Vagina (tissue), 2 donors: ENCODE results near the gene RNU6-8. TPM values are rescaled to one million over a fixed set of nuclear protein-coding genes. Genes with fewer than 3 reads are reported as not detected.
A peak's percentile ranks its signal among the peaks of the same experiment; 100 is the strongest.

ENCODE experiments used
- DNase-seq, 2 donors: peaks; one replicate each; pipeline ENCODE4 v3.0.0-alpha.2; 2017; ENCODE audit errors: extremely low spot score in 2 of 2
- H3K27ac ChIP-seq: fragments of 200-600 bp; sonication (generic); one replicate; pipeline ENCODE4 v1.5.1; 2019
- H3K27me3 ChIP-seq: fragments of 200-600 bp; sonication (generic); one replicate; pipeline ENCODE4 v1.5.1; 2019
- H3K36me3 ChIP-seq, 2 donors: fragments of 200-600 bp; sonication (generic); one replicate each; pipeline ENCODE4 v1.5.1; 2017 to 2019
- H3K4me1 ChIP-seq: fragments of 200-600 bp; sonication (generic); one replicate; pipeline ENCODE4 v1.5.1; 2019
- H3K4me3 ChIP-seq, 2 donors: fragments of 200-600 bp; sonication (generic); 1 replicate in 1 of 2; 2 replicates in 1 of 2; pipeline ENCODE4 v1.5.1; 2016 to 2019
- H3K9me3 ChIP-seq: fragments of 200-600 bp; sonication (generic); one replicate; pipeline ENCODE4 v1.5.1; 2019
- POLR2A ChIP-seq, 2 donors: fragments of 450-650 bp; IDR thresholded peaks; one replicate each; pipeline ENCODE4 v1.6.1; 2017; ENCODE audit warnings: antibody characterized with exemption in 2 of 2, mild to moderate bottlenecking in 2 of 2, moderate library complexity in 2 of 2
- POLR2AphosphoS5 ChIP-seq, 2 donors: sonication (generic); formaldehyde crosslinking; IDR thresholded peaks; one replicate each; pipeline ENCODE4 v1.9.0; 2017; ENCODE audit warnings: antibody characterized with exemption in 2 of 2, mild to moderate bottlenecking in 2 of 2, low read depth in 1 of 2; ENCODE audit not compliant: insufficient read depth in 1 of 2
- intact Hi-C: fragments of 100-400 bp; cut with DNase I; formaldehyde crosslinking; loops from one replicate; pipeline ENCODE4 v1.15.1; 2023
- total RNA-seq: library from RNA; depleted of rRNA; stranded (reverse); fragments of >200 nt; gene quantifications from one replicate; pipeline ENCODE4 v1.2.3, GENCODE V29; 2016
- TF ChIP-seq, protein P1 (sequence below), 3 experiments: fragments of 450-650 bp in 2 of 3; fragments of 200-600 bp in 1 of 3; sonication (generic) in 1 of 3; IDR thresholded peaks; one replicate each; pipeline ENCODE4 v1.5.1; 2017 to 2019; ENCODE audit warnings: antibody characterized with exemption in 3 of 3, mild to moderate bottlenecking in 2 of 3, moderate library complexity in 2 of 3

Gene RNU6-8
- total RNA-seq, 1 donor from 2014 or later, result not detected

GRCh38 chr14:32224737-32225377 lies 21.8 kb upstream of the RNU6-8 start:
- Histone ChIP-seq H3K4me3 (no peak overlapping the region), H3K4me1 (no peaks in the 10 kb centered on the region), H3K36me3 (no peaks in the 10 kb centered on the region), H3K27ac (peak overlapping the region; percentile 7), H3K9me3 (no peaks in the 10 kb centered on the region), H3K27me3 (no peaks in the 10 kb centered on the region)
- DNase-seq, result no peak
- TF ChIP-seq POLR2AphosphoS5 (IDR thresholded peaks at IDR 0.05; ENCODE audit: insufficient read depth in 1 of 2, low read depth in 1 of 2) (no peak), POLR2A (IDR thresholded peaks at IDR 0.05) (no peak)
- TF ChIP-seq, protein P1, sequence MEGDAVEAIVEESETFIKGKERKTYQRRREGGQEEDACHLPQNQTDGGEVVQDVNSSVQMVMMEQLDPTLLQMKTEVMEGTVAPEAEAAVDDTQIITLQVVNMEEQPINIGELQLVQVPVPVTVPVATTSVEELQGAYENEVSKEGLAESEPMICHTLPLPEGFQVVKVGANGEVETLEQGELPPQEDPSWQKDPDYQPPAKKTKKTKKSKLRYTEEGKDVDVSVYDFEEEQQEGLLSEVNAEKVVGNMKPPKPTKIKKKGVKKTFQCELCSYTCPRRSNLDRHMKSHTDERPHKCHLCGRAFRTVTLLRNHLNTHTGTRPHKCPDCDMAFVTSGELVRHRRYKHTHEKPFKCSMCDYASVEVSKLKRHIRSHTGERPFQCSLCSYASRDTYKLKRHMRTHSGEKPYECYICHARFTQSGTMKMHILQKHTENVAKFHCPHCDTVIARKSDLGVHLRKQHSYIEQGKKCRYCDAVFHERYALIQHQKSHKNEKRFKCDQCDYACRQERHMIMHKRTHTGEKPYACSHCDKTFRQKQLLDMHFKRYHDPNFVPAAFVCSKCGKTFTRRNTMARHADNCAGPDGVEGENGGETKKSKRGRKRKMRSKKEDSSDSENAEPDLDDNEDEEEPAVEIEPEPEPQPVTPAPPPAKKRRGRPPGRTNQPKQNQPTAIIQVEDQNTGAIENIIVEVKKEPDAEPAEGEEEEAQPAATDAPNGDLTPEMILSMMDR (IDR thresholded peaks at IDR 0.05), result peak in 1 of 3 experiments; percentile 15
- intact Hi-C loops, result no loop called here

- Histone ChIP-seq H3K27ac (no peak overlapping the region), H3K9me3 (no peaks in the 10 kb centered on the region), H3K4me3 (no peak overlapping the region), H3K4me1 (no peaks in the 10 kb centered on the region), H3K36me3 (no peaks in the 10 kb centered on the region), H3K27me3 (no peaks in the 10 kb centered on the region)
- DNase-seq, result no peak
- TF ChIP-seq POLR2A (IDR thresholded peaks at IDR 0.05) (no peak), POLR2AphosphoS5 (IDR thresholded peaks at IDR 0.05; ENCODE audit: insufficient read depth in 1 of 2, low read depth in 1 of 2) (no peak)
- TF ChIP-seq, protein P1 (IDR thresholded peaks at IDR 0.05), result no peak
- intact Hi-C loops, result no loop called here
Observed at GRCh38 chr14:32217301-32217700, 14.2 kb upstream of the RNU6-8 start.

DNA sequence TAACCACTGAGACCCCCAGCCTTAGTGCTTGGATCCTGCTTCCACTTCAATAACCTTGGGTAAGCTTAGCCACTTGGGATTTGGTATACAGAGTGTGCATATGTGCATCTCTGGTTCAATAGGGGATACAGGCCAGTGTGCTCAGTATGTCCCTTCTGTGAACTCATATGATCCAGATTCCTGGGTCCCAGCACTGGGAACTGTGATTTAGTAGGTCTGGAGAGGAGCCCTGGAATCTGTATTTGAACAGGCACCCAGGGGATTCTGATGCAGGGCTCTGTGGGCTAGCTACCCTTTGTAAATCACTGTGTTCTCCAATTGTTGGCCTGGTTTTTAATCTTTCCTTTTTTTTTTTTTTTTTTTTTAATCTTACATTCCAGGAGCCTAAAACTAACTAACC lies 9.8 kb upstream of the RNU6-8 start:
- Histone ChIP-seq H3K27me3 (no peaks in the 10 kb centered on the region), H3K27ac (no peak overlapping the region), H3K9me3 (no peaks in the 10 kb centered on the region), H3K4me1 (no peaks in the 10 kb centered on the region), H3K36me3 (no peaks in the 10 kb centered on the region), H3K4me3 (no peak overlapping the region)
- TF ChIP-seq POLR2AphosphoS5 (IDR thresholded peaks at IDR 0.05; ENCODE audit: insufficient read depth in 1 of 2, low read depth in 1 of 2) (no peak), POLR2A (IDR thresholded peaks at IDR 0.05) (no peak)
- TF ChIP-seq, protein P1 (IDR thresholded peaks at IDR 0.05), result no peak
- intact Hi-C loops, result no loop called here
- DNase-seq, result no peak

DNA sequence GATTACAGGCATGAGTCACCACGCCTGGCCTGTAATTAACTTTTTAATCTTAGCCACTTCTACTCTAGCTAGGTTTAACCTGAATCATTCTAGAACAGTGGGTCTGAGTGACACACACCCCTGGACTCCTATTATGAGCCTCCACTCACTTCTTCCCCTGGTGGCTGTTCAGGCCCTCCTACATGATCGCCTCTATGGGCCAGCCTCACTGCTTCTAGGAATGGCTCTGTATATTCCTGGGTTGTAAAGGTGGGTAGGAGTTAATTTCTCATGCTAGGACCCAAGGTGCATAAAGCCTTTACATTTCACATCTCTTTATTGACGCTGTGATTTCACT lies 8.0 kb upstream of the RNU6-8 start:
- TF ChIP-seq POLR2A (IDR thresholded peaks at IDR 0.05) (no peak), POLR2AphosphoS5 (IDR thresholded peaks at IDR 0.05; ENCODE audit: insufficient read depth in 1 of 2, low read depth in 1 of 2) (no peak)
- TF ChIP-seq, protein P1 (IDR thresholded peaks at IDR 0.05), result no peak
- no peaks in the 10 kb centered on the region for H3K9me3 ChIP-seq
- H3K27ac ChIP-seq, result no peak overlapping the region
- DNase-seq, result no peak
- H3K27me3 ChIP-seq, result no peaks in the 10 kb centered on the region
- intact Hi-C loops, result no loop called here
- H3K4me1 ChIP-seq, result no peaks in the 10 kb centered on the region
- H3K36me3 ChIP-seq, result no peaks in the 10 kb centered on the region
- H3K4me3 ChIP-seq, result no peak overlapping the region

GRCh38 chr14:32209471-32209870 lies 6.4 kb upstream of the RNU6-8 start:
- H3K4me1 ChIP-seq, result no peaks in the 10 kb centered on the region
- no peaks in the 10 kb centered on the region for H3K27me3 ChIP-seq
- no peaks in the 10 kb centered on the region for H3K9me3 ChIP-seq
- TF ChIP-seq POLR2AphosphoS5 (IDR thresholded peaks at IDR 0.05; ENCODE audit: insufficient read depth in 1 of 2, low read depth in 1 of 2) (no peak), POLR2A (IDR thresholded peaks at IDR 0.05) (no peak)
- TF ChIP-seq, protein P1 (IDR thresholded peaks at IDR 0.05), result no peak
- no peaks in the 10 kb centered on the region for H3K36me3 ChIP-seq
- intact Hi-C loops, result loop anchor here (10.0 kb wide), 1 partner anchor 215 kb away; no protein-coding TSS in a partner anchor
- no peak for DNase-seq
- no peak overlapping the region for H3K4me3 ChIP-seq
- H3K27ac ChIP-seq, result no peak overlapping the region
